GM21786 (cell line): ENCODE measurements around the gene COL17A1.
A peak's percentile ranks its signal among the peaks of the same experiment; 100 is the strongest.

Experiments
- ATAC-seq: cut with Tn5 transposase; IDR thresholded peaks from one replicate; pipeline ENCODE4 v1.9.1; 2021; ENCODE audit not compliant: unreplicated experiment

COL17A1 gene

DNA sequence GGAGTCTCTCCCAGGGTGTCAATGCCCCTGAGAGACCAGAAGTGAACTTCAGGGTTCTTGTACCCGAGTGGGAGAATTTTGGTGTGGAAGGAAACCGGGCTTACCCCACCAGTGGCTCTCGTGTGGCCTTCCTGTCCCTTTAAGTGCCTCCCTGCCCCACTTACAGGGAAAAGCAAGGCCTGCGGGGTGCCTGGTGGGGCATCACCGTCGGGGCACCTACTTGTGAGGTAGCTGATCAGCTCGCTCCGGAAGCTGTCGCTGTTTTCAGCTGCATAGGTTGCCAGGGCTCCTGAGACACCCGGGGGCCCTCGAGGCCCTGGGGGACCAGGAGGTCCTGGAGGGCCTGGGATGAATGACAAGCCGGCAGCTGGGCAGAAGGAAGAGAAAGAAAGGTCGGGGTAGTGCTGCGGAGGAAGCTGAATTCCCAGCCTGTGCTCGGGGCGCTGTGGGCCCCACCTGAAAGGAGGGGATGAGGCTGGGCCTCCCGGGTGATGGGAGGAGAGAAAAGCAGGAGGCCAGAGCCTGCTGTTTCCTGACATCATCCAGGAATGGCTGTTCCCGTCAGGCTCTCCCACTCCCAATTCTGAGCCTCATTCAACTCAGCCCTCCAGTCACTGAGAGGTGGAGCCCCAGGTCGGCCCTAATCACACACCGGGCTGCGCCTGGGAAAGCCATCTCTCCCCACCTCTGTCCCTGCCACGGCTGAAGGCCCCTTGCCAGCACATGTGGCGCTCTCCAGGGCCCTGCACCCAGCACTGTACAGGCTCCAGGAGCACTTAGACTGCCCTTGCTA, 51.1 kb downstream of the COL17A1 start:
- no peak for ATAC-seq

DNA sequence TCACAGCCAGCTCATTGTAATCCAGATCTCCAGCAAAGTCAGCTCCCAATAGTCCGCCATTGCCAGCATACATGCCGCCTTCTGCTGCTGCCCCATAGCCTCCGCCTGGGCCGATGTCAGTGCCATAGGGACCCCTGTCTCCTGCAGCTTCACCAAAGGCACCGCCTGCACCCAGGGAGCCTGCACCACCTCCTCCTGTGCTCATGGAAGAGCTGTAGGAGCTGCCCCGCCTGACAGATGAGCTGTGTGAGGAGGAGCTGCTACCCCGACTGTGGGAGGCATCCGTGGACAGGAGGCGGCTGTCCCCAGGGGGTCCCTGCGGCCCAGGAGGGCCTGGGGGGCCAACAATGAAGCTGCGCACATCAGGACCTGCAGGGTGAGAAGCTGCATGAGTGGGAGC, 51.7 kb downstream of the COL17A1 start:
- no peak for ATAC-seq

DNA sequence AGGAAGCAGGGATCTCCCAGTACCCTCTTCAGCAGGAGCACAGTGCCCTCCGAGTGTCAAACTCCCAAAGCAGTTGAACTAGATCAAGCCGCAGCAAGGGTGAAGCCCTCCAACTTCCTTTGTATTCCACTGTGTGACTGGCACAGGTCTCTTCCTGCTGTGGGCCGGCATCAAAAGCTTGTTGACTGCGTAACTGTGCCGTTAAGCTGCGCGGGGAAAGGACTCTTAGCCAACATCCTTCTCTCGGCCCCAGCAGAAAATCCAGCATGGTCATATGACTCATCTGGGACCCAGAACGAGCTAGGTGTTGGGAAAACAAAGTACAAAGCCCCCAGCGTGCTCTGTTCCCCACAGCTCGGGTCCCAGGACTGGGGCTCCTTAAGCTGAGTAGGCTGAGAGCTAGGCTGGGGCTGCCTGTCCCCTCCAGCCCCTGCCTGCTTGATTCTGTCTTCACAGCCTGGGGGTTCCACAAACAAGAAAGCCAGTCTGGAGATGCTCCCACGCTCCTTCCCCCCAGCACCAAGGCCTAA, 52.2 kb downstream of the COL17A1 start:
- no peak for ATAC-seq

DNA sequence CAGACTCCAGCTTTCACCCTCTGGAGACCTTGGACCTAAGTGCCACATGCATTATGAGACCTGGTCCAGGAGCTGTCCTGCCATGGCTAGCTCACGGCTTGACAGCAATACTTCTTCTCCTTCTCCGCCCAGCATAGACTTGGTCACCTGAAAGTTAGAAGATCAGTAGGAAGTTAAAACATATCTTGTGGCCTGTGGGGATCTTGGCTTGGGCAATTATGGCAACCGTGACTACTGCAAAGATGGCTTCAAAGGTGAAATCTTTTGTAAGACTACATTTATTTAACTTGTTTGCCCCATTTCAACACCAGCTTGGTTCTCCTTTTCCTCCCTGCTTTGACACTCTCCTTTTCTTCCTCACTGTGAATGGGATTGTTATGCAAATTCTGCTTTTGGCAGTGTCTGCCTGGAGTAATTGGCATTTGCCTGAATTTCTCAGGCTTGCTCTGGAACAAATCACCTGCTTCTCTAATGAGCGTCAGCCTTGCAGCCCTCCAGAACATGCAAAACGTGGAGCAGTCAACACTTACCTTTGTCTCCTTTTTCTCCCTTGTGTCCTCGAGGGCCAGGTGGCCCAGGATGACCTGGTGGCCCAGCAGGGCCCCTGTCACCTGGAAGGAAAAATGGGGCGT, 53.4 kb downstream of the COL17A1 start:
- ATAC-seq, result no peak

DNA sequence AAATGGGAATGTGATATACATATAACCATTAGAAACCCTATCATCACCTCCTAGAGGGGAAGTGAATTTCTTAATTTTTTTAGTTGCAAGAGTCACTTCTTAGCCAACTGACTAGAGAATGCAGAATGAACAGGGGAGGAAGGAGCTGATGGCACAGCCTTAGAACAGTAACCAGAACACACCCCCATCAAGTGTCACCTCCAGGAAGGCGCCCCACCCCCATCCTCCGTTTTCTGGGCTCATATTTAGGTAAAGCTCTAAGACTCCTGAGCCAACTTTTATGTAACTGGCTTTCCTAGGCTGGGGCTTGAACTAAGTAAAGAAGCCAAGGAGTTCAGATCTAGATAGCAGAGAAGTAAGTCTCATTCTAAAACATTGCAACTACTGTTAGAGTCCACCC, 54.0 kb downstream of the COL17A1 start:
- no peak for ATAC-seq

DNA sequence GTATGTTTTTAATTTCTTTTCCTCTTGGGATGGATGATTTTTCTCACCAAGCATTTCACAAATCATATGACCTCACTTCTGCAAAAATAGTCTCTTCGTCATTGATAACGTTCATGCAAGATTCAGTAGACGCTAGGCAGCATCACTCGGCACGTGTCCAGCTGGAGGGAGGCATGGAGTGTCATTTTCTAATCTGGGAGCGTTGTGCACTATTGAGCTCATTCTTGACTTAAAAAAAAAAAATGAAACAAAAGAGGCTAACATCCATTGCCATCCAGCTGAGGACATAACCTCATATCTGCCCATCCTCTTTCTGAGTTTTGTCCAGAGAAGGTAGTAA, 56.2 kb downstream of the COL17A1 start:
- ATAC-seq, result no peak

DNA sequence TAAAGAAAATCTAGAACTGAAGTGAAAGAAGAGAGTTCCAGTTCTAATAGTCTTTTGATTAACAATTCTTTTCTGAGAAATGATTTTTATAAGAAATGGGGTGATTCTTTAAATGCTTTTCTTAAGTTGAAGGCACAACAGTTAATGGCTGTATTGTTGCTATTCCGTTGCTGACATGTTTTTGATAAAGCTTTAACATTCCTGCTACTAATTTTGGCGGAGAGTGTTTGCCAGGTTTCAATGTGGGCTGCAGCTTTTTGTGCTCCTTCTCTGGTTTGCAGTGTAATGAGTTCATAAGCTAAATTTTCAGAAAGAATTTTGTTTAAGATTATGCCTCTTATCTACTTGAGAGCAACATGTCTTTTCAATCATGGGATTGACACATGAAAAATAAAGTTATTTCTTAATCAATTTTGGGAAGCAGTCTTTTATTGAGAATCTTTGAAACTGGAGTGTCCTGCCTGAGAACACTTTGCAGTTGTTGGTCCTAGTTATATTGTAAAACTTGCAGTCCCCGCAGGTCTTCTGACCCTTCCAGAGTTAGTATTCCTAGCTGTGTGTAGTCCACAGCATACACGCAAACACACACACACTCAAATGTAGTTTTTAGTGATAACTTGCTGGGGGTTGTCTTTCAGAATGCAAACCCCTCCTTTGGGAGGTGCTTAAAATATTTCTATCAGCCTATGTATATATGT, 56.7 kb downstream of the COL17A1 start:
- ATAC-seq, result no peak

DNA sequence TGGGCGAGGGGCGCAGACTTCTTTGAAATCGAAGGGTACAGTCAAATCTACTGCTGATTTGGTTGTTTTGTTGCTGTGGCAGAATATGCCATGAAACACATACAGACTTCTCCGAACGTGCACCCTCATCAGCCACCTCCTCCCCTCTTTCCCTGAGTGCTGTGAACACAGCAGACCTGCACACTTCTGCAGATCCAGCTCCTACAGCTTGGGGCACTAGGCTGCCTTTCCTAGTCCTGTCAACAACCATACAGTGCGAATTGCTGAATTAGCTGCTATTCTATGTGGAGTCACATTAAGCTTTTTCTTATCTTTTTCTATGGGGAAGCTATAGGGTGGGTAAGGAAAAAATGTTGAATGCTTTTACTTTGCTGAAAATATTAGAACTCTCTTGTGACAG, 57.5 kb downstream of the COL17A1 start:
- ATAC-seq, result no peak

DNA sequence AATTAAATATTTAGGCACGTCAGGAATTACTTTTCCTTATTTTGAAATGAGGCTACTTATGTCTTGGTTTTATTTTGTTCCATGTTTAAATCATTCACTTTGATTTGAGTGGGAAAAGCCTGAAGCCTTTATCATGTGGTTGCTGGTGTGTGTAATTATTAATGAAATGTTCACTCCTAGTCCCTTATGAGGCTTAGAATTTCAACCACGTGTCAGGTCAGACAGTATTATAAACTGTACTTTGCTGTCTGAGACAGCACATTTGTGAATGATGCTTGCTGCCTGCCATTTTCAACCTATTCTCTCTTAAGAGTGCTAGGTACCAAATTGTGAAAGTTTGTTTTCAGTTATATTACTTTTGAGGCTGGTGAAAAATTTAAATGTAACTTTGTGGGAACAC, 58.9 kb downstream of the COL17A1 start:
- peak; percentile 55 for ATAC-seq

DNA sequence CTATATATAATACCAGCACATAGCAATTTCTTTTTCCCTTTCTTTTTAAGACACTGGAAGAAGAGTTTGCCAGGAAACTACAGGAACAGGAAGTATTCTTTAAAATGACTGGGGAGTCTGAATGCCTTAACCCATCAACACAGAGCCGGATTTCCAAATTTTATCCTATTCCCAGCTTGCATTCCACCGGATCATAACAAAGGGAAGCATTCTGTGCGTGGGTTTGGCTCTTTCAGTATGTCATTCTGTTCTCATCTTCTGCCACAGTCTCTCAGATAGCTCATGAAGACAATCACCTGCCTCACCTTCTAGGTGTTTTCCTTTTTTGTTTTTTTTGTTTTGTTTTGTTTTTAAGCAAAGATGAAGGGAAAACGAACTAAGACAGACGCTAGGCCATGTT, 60.2 kb downstream of the COL17A1 start:
- ATAC-seq, result no peak

DNA sequence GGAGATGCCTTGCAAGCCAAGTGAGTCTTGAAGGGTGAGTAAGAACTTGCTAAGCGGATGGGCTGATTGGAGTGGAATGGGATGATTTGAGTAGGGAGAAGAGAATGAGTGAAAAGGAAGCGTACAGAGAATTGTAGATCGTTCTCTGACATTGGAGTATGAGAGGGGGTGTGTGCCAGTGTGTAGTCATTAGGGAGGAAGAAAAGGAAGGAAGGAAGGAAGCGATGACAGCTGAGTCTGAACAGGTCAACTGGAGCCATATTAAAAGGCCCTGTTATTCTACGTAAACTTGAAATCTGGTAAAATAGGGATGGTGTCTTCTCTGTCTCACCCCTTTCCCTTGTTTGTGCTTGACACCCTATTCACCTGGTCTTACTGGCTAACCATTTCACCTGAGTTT, 63.7 kb downstream of the COL17A1 start:
- ATAC-seq, result no peak

DNA sequence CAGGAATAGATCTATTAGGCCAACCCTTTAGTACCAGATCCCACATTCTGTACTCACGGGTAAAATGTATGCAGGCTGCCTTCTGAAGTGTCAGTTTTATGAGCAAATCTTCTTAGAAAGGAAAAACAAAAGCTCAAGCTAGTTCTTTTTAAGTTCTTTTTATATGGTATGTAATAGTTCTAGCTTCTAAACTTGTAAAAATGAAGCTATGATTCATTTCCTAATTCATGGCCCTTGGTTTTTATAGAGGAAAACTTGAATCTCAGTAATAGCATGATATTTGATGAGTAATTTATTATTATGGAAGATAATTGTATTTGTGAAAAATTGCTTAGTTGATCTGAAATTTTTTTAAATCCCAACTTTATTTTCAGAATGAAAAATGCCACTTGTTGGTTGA, 64.4 kb downstream of the COL17A1 start:
- no peak for ATAC-seq

DNA sequence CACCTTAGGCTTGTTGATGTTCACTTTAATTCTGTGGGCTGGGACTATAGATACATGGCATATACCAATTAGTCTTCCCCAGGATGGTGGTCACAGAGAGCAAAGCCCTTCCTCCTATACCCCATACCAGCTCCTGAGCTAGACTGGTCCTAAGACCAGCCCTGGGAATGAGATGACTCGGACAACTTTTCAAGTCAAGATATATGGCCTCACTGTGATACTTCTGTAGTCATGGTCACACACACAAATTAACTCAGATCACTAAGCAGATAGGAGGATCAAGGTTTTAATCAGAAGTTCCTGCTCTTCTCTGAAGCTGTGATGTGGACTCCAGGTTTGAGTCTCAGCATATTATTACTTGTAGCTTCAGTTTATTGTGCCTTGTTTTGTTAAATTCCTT, 65.7 kb downstream of the COL17A1 start:
- no peak for ATAC-seq

DNA sequence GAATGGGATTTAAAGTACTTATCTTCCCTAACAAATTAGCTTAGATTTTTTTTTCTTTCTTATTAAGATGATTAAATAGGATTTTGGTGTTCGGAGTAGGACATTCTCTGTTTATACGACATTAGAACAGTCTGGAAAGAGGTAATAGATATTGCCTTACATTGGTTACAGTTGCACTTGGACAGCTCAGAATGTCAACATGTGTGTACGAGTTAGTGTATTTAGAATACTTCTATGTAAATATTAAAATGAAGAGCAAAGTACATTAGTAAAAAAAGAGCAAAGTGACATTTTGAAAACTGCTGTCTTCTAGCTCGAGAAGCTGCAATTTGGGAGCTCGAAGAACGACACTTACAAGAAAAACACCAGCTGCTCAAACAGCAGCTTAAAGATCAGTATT, 67.2 kb downstream of the COL17A1 start:
- no peak for ATAC-seq

DNA sequence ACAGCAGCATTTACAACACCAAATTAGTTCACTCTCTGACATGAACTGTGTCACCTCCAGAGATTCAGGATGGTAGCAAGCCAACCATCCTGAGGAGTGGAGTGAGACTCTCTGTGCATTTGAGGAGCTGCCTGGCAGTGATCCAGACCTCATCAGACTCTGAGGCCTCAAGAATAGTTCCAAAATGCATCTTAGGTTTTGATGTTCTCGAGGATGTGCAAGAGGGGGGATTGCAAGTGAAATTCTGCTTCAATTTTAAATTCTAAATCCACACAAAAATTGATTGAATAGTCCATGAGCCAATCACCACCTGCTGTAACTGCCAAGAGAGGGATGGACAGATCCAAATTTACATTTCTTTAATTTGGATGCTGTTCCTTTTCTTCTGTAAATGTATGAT, 69.0 kb downstream of the COL17A1 start:
- no peak for ATAC-seq

DNA sequence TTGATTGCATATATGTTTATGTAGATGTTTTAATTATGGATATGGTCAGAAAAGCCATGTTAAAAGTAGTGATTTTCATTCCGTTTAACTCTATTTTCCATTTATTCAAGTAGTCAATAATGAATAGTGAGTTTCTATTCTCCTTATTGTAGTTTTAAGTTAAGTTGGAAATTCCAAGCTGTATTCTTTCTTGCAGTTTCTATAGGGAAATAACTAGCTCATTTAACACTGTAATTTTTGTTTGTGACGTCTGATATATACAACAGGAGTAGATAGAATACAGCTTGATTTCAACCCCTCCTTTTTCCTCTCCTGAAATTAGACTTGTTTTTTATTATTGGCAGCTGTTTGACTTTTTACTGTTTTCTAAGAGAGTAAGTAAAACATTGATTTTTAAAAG, 71.5 kb downstream of the COL17A1 start:
- no peak for ATAC-seq

DNA sequence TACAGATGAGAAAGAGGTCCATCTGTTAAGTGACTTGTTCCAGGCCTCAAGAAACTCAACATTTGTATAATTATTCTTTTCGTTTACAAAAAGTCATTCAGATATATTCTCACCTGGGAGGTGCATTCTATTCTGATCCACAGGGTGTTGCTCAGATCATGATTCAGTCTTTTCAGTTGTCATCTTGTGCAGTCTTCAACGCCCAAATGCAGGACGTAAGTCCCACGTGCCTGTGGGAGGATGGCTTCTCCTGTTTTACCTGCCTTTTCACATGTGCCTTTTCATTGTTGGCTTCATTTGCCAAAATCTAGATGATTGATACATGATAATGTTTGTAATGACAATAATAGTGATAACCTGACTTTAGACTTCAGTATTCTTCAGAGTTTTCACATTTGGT, 72.2 kb downstream of the COL17A1 start:
- ATAC-seq, result no peak

DNA sequence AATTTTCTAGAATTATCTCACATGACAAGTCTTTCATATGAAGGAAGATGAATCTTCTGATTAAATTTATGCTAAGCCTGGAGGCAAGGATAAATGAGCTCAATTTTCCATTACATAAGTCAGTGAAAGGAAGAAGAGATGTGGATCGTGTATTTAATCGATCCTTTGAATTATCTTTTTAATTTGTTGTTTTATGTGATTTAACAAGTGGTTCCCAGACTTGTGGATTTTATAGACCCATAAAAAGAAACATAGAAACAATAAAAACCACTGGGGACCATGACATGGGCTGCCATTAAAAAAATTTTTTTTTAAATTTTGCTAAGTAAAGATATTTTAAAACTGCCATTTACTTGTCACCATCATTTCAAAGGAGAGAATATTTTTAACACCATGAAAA, 73.8 kb downstream of the COL17A1 start:
- no peak for ATAC-seq

DNA sequence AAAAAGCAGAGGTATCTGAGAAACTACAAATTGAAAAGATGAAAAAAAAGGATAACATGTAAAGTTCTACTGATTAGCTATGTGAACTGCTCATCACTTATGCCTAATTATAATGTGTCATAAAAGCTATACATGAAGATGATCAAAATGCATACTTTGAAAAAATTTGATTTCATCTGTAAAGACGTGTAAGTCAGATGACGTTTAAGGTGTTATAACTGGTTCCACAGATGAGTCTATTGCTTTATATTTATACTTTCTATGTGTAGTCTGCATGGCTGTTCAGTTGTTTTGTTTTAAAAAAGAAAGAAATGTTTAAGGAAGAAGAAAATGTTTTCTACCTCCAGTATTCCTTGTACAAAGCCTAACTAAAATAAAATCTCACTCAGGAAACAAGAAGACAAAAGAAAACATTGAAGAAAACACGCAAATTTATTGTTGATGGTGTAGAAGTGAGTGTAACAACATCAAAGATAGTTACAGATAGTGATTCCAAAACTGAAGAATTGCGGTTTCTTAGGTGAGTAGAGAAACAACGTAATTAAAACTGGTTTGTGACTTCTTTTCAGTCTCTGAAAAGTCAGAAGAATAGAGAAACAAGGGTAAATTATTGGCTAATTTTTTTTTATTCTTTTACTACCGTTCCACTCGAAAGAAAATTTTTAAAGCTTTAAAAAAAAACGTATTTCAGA, 80.4 kb downstream of the COL17A1 start:
- ATAC-seq, result no peak

DNA sequence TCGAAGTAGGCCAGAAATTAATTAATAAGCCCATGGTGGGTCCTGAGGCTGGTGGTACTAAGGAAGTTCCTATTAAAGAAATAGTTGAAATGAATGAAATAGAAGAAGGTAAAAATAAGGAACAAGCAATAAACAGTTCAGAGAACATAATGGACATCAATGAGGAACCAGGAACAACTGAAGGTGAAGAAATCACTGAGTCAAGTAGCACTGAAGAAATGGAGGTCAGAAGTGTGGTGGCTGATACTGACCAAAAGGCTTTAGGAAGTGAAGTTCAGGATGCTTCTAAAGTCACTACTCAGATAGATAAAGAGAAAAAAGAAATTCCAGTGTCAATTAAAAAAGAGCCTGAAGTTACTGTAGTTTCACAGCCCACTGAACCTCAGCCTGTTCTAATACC, 82.8 kb downstream of the COL17A1 start:
- no peak for ATAC-seq

DNA sequence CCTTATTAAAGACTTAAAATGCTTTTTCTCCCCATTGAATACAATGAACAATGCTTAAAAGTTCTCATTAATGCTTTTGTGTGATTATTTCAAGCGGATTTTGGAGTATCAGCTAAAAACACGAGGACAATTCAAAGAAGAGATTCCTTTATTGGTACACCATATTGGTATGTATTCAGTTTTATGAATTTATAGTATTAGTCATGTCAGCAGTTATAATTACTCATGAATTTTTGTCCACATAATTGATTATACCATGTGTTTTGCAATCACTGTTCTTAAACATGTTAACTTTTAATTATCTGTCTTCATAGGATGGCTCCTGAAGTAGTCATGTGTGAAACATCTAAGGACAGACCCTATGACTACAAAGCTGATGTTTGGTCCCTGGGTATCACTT, 86.9 kb downstream of the COL17A1 start:
- ATAC-seq, result no peak

DNA sequence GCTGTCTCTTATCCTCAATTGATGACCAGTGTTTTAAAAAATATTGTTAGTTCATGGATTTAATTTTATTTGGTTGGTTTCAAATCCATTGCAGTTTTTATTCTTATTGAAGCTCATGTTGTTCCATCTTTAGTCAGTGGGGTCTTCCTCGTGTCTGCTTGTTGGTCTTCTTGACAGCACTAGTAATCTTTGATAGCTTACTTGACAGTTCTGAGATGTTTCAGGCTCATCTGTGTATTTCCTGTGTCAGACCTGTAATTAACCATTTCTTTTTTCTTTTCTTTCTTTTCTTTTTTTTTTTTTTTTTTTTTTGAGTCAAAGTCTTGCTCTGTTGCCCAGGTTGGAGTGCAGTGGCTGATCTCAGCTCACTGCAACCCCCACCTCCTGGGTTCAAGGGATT, 90.5 kb downstream of the COL17A1 start:
- ATAC-seq, result no peak
